ENCODE data around the gene DLGAP1. TPM values are rescaled to one million over a fixed set of nuclear protein-coding genes. Genes with fewer than 3 reads are reported as not detected.

The DLGAP1 gene
- total RNA-seq, 2 experiments from 2014 or later: 0.31 to 0.36 TPM

DNA sequence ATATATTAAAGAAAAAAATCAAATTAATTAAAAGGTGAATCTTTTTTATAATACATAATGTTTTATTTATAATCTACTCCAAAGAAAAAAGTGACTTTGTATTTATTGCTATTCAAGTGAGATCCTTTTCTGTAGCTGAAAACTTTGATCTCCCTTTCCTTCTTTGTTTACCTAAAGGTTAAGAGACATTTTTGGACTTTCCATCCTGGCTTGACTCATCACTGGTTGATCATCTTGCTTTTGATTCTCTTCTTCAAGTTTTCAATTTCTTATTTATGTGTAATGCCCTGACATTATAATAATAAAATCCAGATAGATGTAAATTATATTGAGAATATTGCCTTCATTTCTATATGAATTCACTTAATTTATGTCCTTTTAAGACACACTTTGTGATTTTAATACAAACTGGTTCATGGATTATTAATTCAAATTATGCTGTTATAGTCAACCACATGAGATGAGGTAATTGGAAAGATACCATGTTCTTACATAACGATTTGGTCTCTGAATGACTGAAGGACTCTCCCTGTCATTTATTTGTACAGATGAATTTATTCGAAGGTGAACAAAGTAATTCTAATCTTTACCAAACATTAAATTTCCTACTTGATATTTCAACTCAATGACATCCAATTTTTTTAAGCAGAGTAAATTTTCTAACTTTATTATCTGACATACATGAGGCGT, 820.7 kb downstream of the DLGAP1 start:
- H3K27me3 Mint-ChIP-seq: no peaks in the 10 kb centered on the region
- H3K27ac Mint-ChIP-seq: no peak overlapping the region
- H3K4me1 Mint-ChIP-seq (ENCODE audit: low read depth): no peaks in the 10 kb centered on the region
- Histone ChIP-seq H3K9me3 (ENCODE audit: control insufficient read depth in 1 of 2, insufficient read depth in 1 of 2, low read length in 2 of 2) (no peaks in the 10 kb centered on the region), H3K27ac (ENCODE audit: low read depth in 1 of 2, low read length in 2 of 2) (no peak overlapping the region), H3K4me3 (ENCODE audit: low read length) (no peak overlapping the region), H3K36me3 (ENCODE audit: insufficient read depth, low read length) (no peaks in the 10 kb centered on the region), H3K27me3 (ENCODE audit: control insufficient read depth in 1 of 2, insufficient read depth in 2 of 2, low read length in 2 of 2) (no peaks in the 10 kb centered on the region), H3K4me1 (ENCODE audit: insufficient read depth, low read length) (no peaks in the 10 kb centered on the region)
- ATAC-seq (ENCODE audit: poor library complexity) (no peak), DNase-seq (no peak)
- intact Hi-C loops (cut with DNase I, micrococcal nuclease): no loop called here
- ChIA-PET POLR2A (no interaction called here), CTCF (no interaction called here)
- H3K9me3 Mint-ChIP-seq: no peaks in the 10 kb centered on the region
- H3K36me3 Mint-ChIP-seq (ENCODE audit: low read depth): no peaks in the 10 kb centered on the region
- TF ChIP-seq, protein P1, sequence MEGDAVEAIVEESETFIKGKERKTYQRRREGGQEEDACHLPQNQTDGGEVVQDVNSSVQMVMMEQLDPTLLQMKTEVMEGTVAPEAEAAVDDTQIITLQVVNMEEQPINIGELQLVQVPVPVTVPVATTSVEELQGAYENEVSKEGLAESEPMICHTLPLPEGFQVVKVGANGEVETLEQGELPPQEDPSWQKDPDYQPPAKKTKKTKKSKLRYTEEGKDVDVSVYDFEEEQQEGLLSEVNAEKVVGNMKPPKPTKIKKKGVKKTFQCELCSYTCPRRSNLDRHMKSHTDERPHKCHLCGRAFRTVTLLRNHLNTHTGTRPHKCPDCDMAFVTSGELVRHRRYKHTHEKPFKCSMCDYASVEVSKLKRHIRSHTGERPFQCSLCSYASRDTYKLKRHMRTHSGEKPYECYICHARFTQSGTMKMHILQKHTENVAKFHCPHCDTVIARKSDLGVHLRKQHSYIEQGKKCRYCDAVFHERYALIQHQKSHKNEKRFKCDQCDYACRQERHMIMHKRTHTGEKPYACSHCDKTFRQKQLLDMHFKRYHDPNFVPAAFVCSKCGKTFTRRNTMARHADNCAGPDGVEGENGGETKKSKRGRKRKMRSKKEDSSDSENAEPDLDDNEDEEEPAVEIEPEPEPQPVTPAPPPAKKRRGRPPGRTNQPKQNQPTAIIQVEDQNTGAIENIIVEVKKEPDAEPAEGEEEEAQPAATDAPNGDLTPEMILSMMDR (IDR thresholded peaks at IDR 0.05): no peak
- H3K4me3 Mint-ChIP-seq: no peak overlapping the region

DNA sequence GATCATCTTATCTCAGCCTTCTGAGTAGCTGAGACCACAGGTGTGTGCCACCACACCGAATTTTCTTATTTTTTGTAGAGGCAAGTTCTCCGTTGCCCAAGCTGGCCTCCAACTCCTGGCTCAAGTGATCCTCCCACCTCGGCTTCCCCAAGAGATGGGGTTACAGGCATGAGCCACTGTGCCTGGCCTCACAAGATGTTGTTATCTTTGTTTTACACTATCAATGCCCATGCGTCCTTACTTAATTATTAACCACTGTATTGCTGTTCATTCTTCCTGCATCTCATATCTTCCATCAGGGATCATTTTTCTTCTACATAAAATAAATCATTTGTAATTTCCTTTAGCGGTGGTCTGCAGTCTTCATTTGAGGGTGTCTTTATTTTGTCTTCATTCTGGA, 823.2 kb downstream of the DLGAP1 start:
- Mint-ChIP-seq H3K4me1 (ENCODE audit: low read depth) (no peaks in the 10 kb centered on the region), H3K27ac (no peak overlapping the region), H3K27me3 (no peaks in the 10 kb centered on the region), H3K36me3 (ENCODE audit: low read depth) (no peaks in the 10 kb centered on the region), H3K9me3 (no peaks in the 10 kb centered on the region), H3K4me3 (no peak overlapping the region)
- Histone ChIP-seq H3K9me3 (ENCODE audit: control insufficient read depth in 1 of 2, insufficient read depth in 1 of 2, low read length in 2 of 2) (no peaks in the 10 kb centered on the region), H3K4me3 (ENCODE audit: low read length) (no peak overlapping the region), H3K27me3 (ENCODE audit: control insufficient read depth in 1 of 2, insufficient read depth in 2 of 2, low read length in 2 of 2) (no peaks in the 10 kb centered on the region), H3K36me3 (ENCODE audit: insufficient read depth, low read length) (no peaks in the 10 kb centered on the region), H3K27ac (ENCODE audit: low read depth in 1 of 2, low read length in 2 of 2) (no peak overlapping the region), H3K4me1 (ENCODE audit: insufficient read depth, low read length) (no peaks in the 10 kb centered on the region)
- DNase-seq (no peak), ATAC-seq (ENCODE audit: poor library complexity) (no peak)
- POLR2A ChIA-PET: no interaction called here
- intact Hi-C loops (cut with DNase I, micrococcal nuclease): no loop called here
- CTCF ChIA-PET: no interaction called here
- TF ChIP-seq, protein P1 (IDR thresholded peaks at IDR 0.05): no peak

DNA sequence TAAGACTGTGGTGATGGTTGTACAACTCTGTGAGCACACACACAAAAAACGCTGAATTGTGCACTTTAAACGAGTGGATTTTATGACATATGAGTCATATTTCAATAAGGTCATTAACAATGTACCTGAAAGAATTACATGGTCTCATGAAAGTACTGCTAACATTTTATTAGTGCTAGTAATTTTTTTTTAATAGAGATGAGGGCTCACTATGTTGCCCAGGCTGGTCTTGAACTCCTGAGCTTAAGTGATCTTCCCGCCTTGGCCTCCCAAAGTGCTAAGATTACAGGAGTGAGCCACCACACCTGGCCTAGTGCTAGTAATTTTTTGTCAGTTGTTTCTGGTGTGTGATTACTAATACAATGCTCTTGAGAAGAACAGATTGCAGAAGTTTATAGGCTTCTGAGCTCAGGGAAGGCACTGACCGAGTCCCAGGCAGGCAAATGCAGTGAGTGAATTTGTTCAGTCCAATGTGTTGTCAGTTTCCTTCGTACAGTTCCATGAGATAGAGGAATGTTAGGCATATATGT, 828.1 kb downstream of the DLGAP1 start:
- Histone ChIP-seq H3K9me3 (ENCODE audit: control insufficient read depth in 1 of 2, insufficient read depth in 1 of 2, low read length in 2 of 2) (no peaks in the 10 kb centered on the region), H3K27me3 (ENCODE audit: control insufficient read depth in 1 of 2, insufficient read depth in 2 of 2, low read length in 2 of 2) (no peaks in the 10 kb centered on the region), H3K4me3 (ENCODE audit: low read length) (no peak overlapping the region), H3K27ac (ENCODE audit: low read depth in 1 of 2, low read length in 2 of 2) (no peak overlapping the region), H3K4me1 (ENCODE audit: insufficient read depth, low read length) (peaks cover 18% of the 10 kb centered on the region), H3K36me3 (ENCODE audit: insufficient read depth, low read length) (no peaks in the 10 kb centered on the region)
- POLR2A ChIA-PET: interaction anchor here (0.7 kb wide), 1 partner anchor 330 kb away, joined by 3 read pairs; no protein-coding TSS in a partner anchor
- no peaks in the 10 kb centered on the region for H3K36me3 Mint-ChIP-seq (ENCODE audit: low read depth)
- H3K9me3 Mint-ChIP-seq: no peaks in the 10 kb centered on the region
- DNase-seq (no peak), ATAC-seq (ENCODE audit: poor library complexity) (no peak)
- H3K4me3 Mint-ChIP-seq: no peak overlapping the region
- TF ChIP-seq, protein P1 (IDR thresholded peaks at IDR 0.05): no peak
- no peaks in the 10 kb centered on the region for H3K27me3 Mint-ChIP-seq
- CTCF ChIA-PET: no interaction called here
- H3K27ac Mint-ChIP-seq: no peak overlapping the region
- peaks cover 13% of the 10 kb centered on the region for H3K4me1 Mint-ChIP-seq (ENCODE audit: low read depth)
- intact Hi-C loops (cut with DNase I, micrococcal nuclease): no loop called here

Measured in CD4-positive, alpha-beta T cell (primary cell).